ENCODE results near the gene MPP1.

Gene MPP1

DNA sequence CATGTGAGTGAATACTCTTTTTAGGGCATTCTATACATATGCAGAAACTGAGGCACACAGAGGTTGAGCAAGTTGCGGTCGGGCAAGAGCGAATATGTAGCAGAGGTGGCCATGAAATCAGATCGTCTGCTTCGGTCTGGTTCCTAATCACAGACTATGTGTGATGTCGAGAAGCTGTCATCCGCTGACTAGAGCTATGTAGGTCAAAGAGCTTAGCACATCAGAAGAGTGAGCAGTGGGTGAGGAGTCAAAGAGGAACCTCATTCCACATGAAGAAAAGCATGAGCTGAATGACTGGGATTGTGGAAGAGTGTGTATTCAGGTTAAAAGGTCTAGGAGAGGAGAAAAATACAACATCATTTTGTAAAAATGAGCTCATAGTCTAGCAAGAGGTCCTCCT is 73.4 kb downstream of the MPP1 start:
- DNase-seq (ENCODE audit: low read depth, low spot score) = no peak

GRCh38 chrX:154731184-154731583 is 74.1 kb downstream of the MPP1 start:
- H3K4me3 ChIP-seq (ENCODE audit: low read depth, low read length) = no peak overlapping the region
- no peak for DNase-seq (ENCODE audit: low read depth, low spot score)
- TF ChIP-seq CTCF (IDR thresholded peaks at IDR 0.05; ENCODE audit: low read depth, low read length) = no peak
- in situ Hi-C loops (cut with HindIII; ENCODE audit: low sequenced_read_pairs) = no loop called here

More for the DNA sequence above, 73.4 kb downstream of the MPP1 start:
- in situ Hi-C loops (cut with HindIII; ENCODE audit: low sequenced_read_pairs) = no loop called here
- no peak overlapping the region for H3K4me3 ChIP-seq (ENCODE audit: low read depth, low read length)
- no peak for TF ChIP-seq CTCF (IDR thresholded peaks at IDR 0.05; ENCODE audit: low read depth, low read length)

GRCh38 chrX:154730253-154730891 is 74.9 kb downstream of the MPP1 start:
- no peak overlapping the region for H3K4me3 ChIP-seq (ENCODE audit: low read depth, low read length)
- no peak for TF ChIP-seq CTCF (IDR thresholded peaks at IDR 0.05; ENCODE audit: low read depth, low read length)
- DNase-seq (ENCODE audit: low read depth, low spot score) = peak; percentile 68
- in situ Hi-C loops (cut with HindIII; ENCODE audit: low sequenced_read_pairs) = no loop called here

DNA sequence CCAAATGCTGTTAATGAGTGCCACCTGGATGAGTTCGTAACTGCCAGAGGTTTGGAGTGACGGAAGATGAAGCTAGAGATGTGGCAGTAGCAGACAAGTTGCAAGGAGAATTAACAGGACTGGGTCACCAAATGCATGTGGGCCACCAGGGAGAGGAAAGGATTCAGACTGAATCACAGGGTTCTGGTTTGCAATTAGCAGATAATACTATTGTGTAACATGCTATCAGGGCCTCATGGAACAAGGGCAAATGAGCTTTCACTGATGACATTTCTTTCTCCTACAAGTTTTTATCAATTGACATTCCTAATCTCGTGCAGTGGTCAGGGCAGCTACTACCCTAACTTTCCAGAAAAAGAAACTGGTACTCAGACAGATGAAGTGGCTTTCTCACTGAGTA is 75.8 kb downstream of the MPP1 start:
- no peak for DNase-seq (ENCODE audit: low read depth, low spot score)
- in situ Hi-C loops (cut with HindIII; ENCODE audit: low sequenced_read_pairs) = no loop called here
- no peak overlapping the region for H3K4me3 ChIP-seq (ENCODE audit: low read depth, low read length)
- no peak for TF ChIP-seq CTCF (IDR thresholded peaks at IDR 0.05; ENCODE audit: low read depth, low read length)

All from astrocyte of the spinal cord (primary cell).